ENCODE measurements around the gene FBXW9.

FBXW9 gene

GRCh38 chr19:12696366-12697335, at the start of gene FBXW9:
Gene FBXW9, minus strand, starts transcription at chr19:12696631. Its CDS starts 50 bp downstream, at chr19:12696581.
- no peaks in the 10 kb centered on the region for H3K27me3 ChIP-seq (ENCODE audit: low read length)
- no peaks in the 10 kb centered on the region for H3K9me3 ChIP-seq (ENCODE audit: insufficient read depth, low read length)
- H3K79me2 ChIP-seq (ENCODE audit: insufficient read depth, low read length) = no peaks in the 10 kb centered on the region
- no peak for TF ChIP-seq EZH2phosphoT487 (conservative IDR thresholded peaks at IDR 0.05; ENCODE audit: low read length)
- no peak for TF ChIP-seq CTCF (IDR thresholded peaks at IDR 0.05; ENCODE audit: insufficient read depth, low read length, poor library complexity, severe bottlenecking)
- no peaks in the 10 kb centered on the region for H4K20me1 ChIP-seq (ENCODE audit: low read depth, low read length)
- H3K27ac ChIP-seq (ENCODE audit: low read depth, low read length) = peak within 1 kb of the TSS; percentile 83
- no peaks in the 10 kb centered on the region for H3K9me2 ChIP-seq (replicated peaks; ENCODE audit: insufficient read depth, low read length)
- peak within 1 kb of the TSS; percentile 72 for H3K4me2 ChIP-seq (ENCODE audit: low read depth, low read length, poor library complexity, severe bottlenecking)
- H3F3A ChIP-seq (ENCODE audit: insufficient read depth) = peaks cover 24% of the 10 kb centered on the region
- H3K36me3 ChIP-seq (ENCODE audit: low read length) = no peaks in the 10 kb centered on the region
- peak within 1 kb of the TSS; percentile 55 for H2AFZ ChIP-seq (ENCODE audit: low read depth, low read length, severe bottlenecking)
- peak within 1 kb of the TSS; percentile 57 for H3K9ac ChIP-seq (ENCODE audit: low read length)
- peak within 1 kb of the TSS; percentile 57 for H3K4me3 ChIP-seq (ENCODE audit: insufficient read depth, low read length, poor library complexity, severe bottlenecking)

- no peak overlapping the region for H3K9ac ChIP-seq (ENCODE audit: low read length)
- no peaks in the 10 kb centered on the region for H3K9me2 ChIP-seq (replicated peaks; ENCODE audit: insufficient read depth, low read length)
- H3K36me3 ChIP-seq (ENCODE audit: low read length) = 0 out of 2 replicates have a peak, but pooled peaks cover 3% of the 10 kb centered on the region
- no peak for TF ChIP-seq EZH2phosphoT487 (conservative IDR thresholded peaks at IDR 0.05; ENCODE audit: low read length)
- no peak for TF ChIP-seq CTCF (IDR thresholded peaks at IDR 0.05; ENCODE audit: insufficient read depth, low read length, poor library complexity, severe bottlenecking)
- H3F3A ChIP-seq (ENCODE audit: insufficient read depth) = no peaks in the 10 kb centered on the region
- no peak overlapping the region for H3K4me2 ChIP-seq (ENCODE audit: low read depth, low read length, poor library complexity, severe bottlenecking)
- H3K27ac ChIP-seq (ENCODE audit: low read depth, low read length) = no peak overlapping the region
- H2AFZ ChIP-seq (ENCODE audit: low read depth, low read length, severe bottlenecking) = no peak overlapping the region
- no peaks in the 10 kb centered on the region for H3K79me2 ChIP-seq (ENCODE audit: insufficient read depth, low read length)
- H3K4me3 ChIP-seq (ENCODE audit: insufficient read depth, low read length, poor library complexity, severe bottlenecking) = no peak overlapping the region
- no peaks in the 10 kb centered on the region for H4K20me1 ChIP-seq (ENCODE audit: low read depth, low read length)
- no peaks in the 10 kb centered on the region for H3K27me3 ChIP-seq (ENCODE audit: low read length)
- H3K9me3 ChIP-seq (ENCODE audit: insufficient read depth, low read length) = no peaks in the 10 kb centered on the region; the same call in 1 of the 2 replicates
Observed at GRCh38 chr19:12745166-12745897, 48.9 kb upstream of the FBXW9 start.

GRCh38 chr19:12737835-12738351, 41.5 kb upstream of the FBXW9 start:
- H2AFZ ChIP-seq (ENCODE audit: low read depth, low read length, severe bottlenecking) = peak overlapping the region; percentile 95
- H3K9ac ChIP-seq (ENCODE audit: low read length) = peak overlapping the region; percentile 77
- peaks cover 3% of the 10 kb centered on the region; the same call in 1 of the 2 replicates for H4K20me1 ChIP-seq (ENCODE audit: low read depth, low read length)
- no peaks in the 10 kb centered on the region for H3K36me3 ChIP-seq (ENCODE audit: low read length)
- H3K9me2 ChIP-seq (replicated peaks; ENCODE audit: insufficient read depth, low read length) = no peaks in the 10 kb centered on the region
- peaks cover 29% of the 10 kb centered on the region for H3K79me2 ChIP-seq (ENCODE audit: insufficient read depth, low read length)
- H3K4me2 ChIP-seq (ENCODE audit: low read depth, low read length, poor library complexity, severe bottlenecking) = peak overlapping the region; percentile 90
- no peak overlapping the region for H3K27ac ChIP-seq (ENCODE audit: low read depth, low read length)
- no peaks in the 10 kb centered on the region for H3K9me3 ChIP-seq (ENCODE audit: insufficient read depth, low read length)
- H3F3A ChIP-seq (ENCODE audit: insufficient read depth) = peaks cover 3% of the 10 kb centered on the region; the same call in 1 of the 2 replicates
- H3K4me3 ChIP-seq (ENCODE audit: insufficient read depth, low read length, poor library complexity, severe bottlenecking) = peak overlapping the region; percentile 86
- H3K27me3 ChIP-seq (ENCODE audit: low read length) = no peaks in the 10 kb centered on the region
- TF ChIP-seq CTCF (IDR thresholded peaks at IDR 0.05; ENCODE audit: insufficient read depth, low read length, poor library complexity, severe bottlenecking) (no peak), EZH2phosphoT487 (conservative IDR thresholded peaks at IDR 0.05; ENCODE audit: low read length) (no peak)
